GM10248 (cell line): Measurements from ENCODE around the gene NFKBIE.

Source experiments
- CTCF ChIA-PET: fragments of 300-600 bp; sonication (Branson Sonifier 250); formaldehyde crosslinking; extraction: SDS; loops from one replicate; lab custom pipeline; 2021; ENCODE audit warnings: antibody characterized with exemption; lab: Yijun Ruan, JAX
- POLR2A ChIA-PET: fragments of 350-650 bp; sonication (Branson Sonifier 250); formaldehyde crosslinking; extraction: SDS; loops from one replicate; lab custom pipeline; 2020; ENCODE audit warnings: antibody characterized with exemption; lab: Yijun Ruan, JAX
- DNase-seq: peaks from one replicate; pipeline ENCODE4 v3.0.0; 2012; ENCODE audit errors: extremely low spot score
- CTCF ChIP-seq: IDR thresholded peaks from 2 replicates; pipeline ENCODE4 v1.5.1; 2012; ENCODE audit warnings: mild to moderate bottlenecking, low read depth; ENCODE audit errors: extremely low read depth, missing control alignments, control extremely low read depth

The NFKBIE gene

GRCh38 chr6:44284121-44284520 lies 18.8 kb upstream of the NFKBIE start:
- no peak for TF ChIP-seq CTCF
- ChIA-PET POLR2A (no interaction called here), CTCF (interaction anchor here (0.8 to 6.5 kb wide), 4 partner anchors 8 to 30 kb away, joined by 3 to 39 read pairs (median 5); partner anchors contain the start of genes AARS2 and TMEM151B)
- no peak for DNase-seq

- ChIA-PET POLR2A (interaction anchor here (0.6 kb wide), 1 partner anchor 26 kb away, joined by 4 read pairs; no protein-coding TSS in a partner anchor), CTCF (interaction anchor here (1.1 to 3.1 kb wide), 6 partner anchors 9 to 106 kb away, joined by 3 to 19 read pairs (median 4); partner anchors contain the start of gene AARS2)
- DNase-seq = no peak
- TF ChIP-seq CTCF = no peak
These were observed 13.7 kb upstream of the NFKBIE start for GRCh38 chr6:44278774-44279697.

GRCh38 chr6:44278315-44278714 lies 13.0 kb upstream of the NFKBIE start:
- DNase-seq = no peak
- ChIA-PET POLR2A (interaction anchor here (0.6 kb wide), 2 partner anchors 27 to 117 kb away, joined by 4 read pairs; no protein-coding TSS in a partner anchor), CTCF (interaction anchor here (1.1 to 3.1 kb wide), 7 partner anchors 10 to 106 kb away, joined by 3 to 19 read pairs (median 3); partner anchors contain the start of gene AARS2)
- no peak for TF ChIP-seq CTCF

DNA sequence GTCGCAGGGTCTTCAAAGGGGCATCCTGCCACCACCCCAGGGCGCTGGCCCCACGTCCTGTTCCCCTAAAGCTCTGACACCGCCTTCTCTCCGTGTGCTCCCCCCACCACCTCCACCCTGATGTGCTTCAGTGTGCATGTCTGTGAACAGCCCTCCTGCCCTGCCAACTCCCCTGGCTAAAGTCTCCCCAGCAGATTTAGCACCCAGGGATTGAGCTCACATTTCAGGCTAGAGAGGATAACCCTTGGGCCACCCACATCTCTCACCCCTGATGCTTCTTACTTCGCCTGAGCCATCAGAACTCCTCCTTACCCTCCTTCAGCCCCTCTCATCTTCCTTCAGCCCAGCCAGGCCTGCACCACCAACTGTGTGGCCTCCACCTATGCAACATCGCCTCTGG lies 12.4 kb upstream of the NFKBIE start:
- ChIA-PET CTCF (interaction anchor here (1.1 to 3.1 kb wide), 8 partner anchors 10 to 105 kb away, joined by 3 to 19 read pairs (median 4); partner anchors contain the start of gene AARS2), POLR2A (interaction anchor here (0.6 kb wide), 1 partner anchor 117 kb away, joined by 4 read pairs; no protein-coding TSS in a partner anchor)
- DNase-seq = no peak
- no peak for TF ChIP-seq CTCF

DNA sequence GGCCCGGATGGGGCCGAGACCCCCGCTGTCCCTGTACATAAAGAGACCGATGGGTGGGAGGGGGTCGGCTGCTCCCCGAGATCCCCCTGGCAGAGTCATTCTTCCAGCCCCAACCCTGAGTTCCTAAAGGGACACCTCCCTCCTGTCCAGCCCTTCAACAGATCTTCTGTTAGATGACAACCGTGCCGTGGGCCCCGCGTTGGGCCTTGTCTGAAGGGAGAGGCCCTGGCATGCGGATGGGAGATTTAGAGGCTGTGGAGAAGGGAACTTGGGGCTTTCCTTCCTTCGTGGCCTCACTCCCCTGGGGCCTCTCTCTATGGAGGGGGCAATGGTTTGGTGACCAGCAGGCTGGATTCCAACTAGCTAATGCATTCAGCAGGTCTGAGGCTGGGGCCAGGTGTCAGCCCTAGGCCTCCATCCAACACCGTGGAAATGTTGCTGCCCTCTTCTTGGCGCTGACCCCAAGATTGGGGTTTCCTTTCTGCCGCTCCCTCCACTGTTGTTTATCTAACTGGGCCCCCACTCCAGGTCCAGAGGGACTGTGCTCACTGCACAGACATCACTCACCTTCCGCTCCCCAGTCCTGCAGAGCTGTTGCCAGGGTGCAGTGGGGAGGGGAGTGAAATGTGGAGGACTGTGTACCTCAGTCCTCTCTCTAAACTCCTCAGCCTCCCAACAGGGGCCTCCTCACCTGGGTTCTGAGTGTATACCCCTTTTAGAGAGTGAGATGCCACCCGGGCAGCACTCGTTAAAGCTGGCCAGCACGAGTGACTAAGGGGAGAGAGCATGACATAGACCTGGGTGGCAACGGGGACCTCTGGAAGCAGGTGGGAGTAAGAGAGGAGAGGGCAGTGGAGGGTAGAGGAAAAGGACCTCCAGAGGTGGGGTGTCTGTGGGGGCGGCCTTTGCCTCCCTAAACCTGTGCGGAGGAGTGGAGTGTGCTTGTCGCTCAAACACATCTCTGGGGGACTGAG lies 11.6 kb upstream of the NFKBIE start:
- ChIA-PET POLR2A (interaction anchor here (1.3 kb wide), 1 partner anchor 21 kb away, joined by 3 read pairs; no protein-coding TSS in a partner anchor), CTCF (interaction anchor here (1.2 to 3.1 kb wide), 6 partner anchors 9 to 104 kb away, joined by 3 to 19 read pairs (median 6); partner anchors contain the start of gene AARS2)
- DNase-seq = no peak
- TF ChIP-seq CTCF = no peak
